Activated CD8-positive, alpha-beta memory T cell treated with anti-CD3 and anti-CD28 coated beads, Interleukin-2, amount 50 U/mL, for 1 hour (primary cell): ENCODE measurements around the gene GBA3.

Experiments used
- DNase-seq: peaks from one replicate; pipeline ENCODE4 v3.0.0-alpha.2; 2020; ENCODE audit errors: extremely low read depth

The GBA3 gene

GRCh38 chr4:22780317-22780716 lies 87.6 kb downstream of the GBA3 start:
- DNase-seq: no peak

- no peak for DNase-seq
Observed at GRCh38 chr4:22780797-22781196, 88.1 kb downstream of the GBA3 start.

- DNase-seq: no peak
Observed at GRCh38 chr4:22787753-22788375, 95.1 kb downstream of the GBA3 start.

GRCh38 chr4:22790631-22791030 lies 97.9 kb downstream of the GBA3 start:
- DNase-seq: no peak

GRCh38 chr4:22794732-22795131 lies 102.0 kb downstream of the GBA3 start:
- DNase-seq: no peak

- no peak for DNase-seq
Observed at GRCh38 chr4:22801391-22801790, 108.7 kb downstream of the GBA3 start.

- DNase-seq: no peak
Observed at GRCh38 chr4:22802876-22803275, 110.1 kb downstream of the GBA3 start.

GRCh38 chr4:22803512-22803911 lies 110.8 kb downstream of the GBA3 start:
- DNase-seq: no peak

GRCh38 chr4:22814906-22815305 lies 122.2 kb downstream of the GBA3 start:
- DNase-seq: no peak

- no peak for DNase-seq
Observed at GRCh38 chr4:22824091-22824490, 131.4 kb downstream of the GBA3 start.

GRCh38 chr4:22842360-22843018 lies 149.8 kb downstream of the GBA3 start:
- no peak for DNase-seq

- DNase-seq: no peak
Observed at GRCh38 chr4:22848332-22848731, 155.6 kb downstream of the GBA3 start.

GRCh38 chr4:22850055-22850454 lies 157.3 kb downstream of the GBA3 start:
- no peak for DNase-seq

- DNase-seq: no peak
Observed at GRCh38 chr4:22850630-22851029, 157.9 kb downstream of the GBA3 start.

- DNase-seq: no peak
Observed at GRCh38 chr4:22857411-22857810, 164.7 kb downstream of the GBA3 start.

- no peak for DNase-seq
Observed at GRCh38 chr4:22859318-22859717, 166.6 kb downstream of the GBA3 start.
